ENCODE results near the gene HLF.

GRCh38 chr17:55284001-55284884 lies 19.5 kb downstream of the HLF start:
- no peak for TF ChIP-seq CTCF (IDR thresholded peaks at IDR 0.05)
- TF ChIP-seq POLR2AphosphoS5 (IDR thresholded peaks at IDR 0.05): no peak
- no peak for TF ChIP-seq POLR2A (IDR thresholded peaks at IDR 0.05)
